Measurements from ENCODE around the gene ITGA2. TPM values are rescaled to one million over a fixed set of nuclear protein-coding genes. Genes with fewer than 3 reads are reported as not detected.
A peak's percentile ranks its signal among the peaks of the same experiment; 100 is the strongest.

ITGA2 gene
- total RNA-seq, 1 experiment from 2014 or later: 36.6 TPM

GRCh38 chr5:53035868-53036381 lies 46.8 kb downstream of the ITGA2 start:
- Histone ChIP-seq H3K4me1 (ENCODE audit: control insufficient read depth in 1 of 2, insufficient read depth in 2 of 2, low read length in 2 of 2) (peaks cover 52 to 76% of the 10 kb centered on the region in 2 experiments), H2AFZ (ENCODE audit: low read depth, low read length, poor library complexity, severe bottlenecking) (no peak overlapping the region), H3K79me2 (ENCODE audit: insufficient read depth, low read length) (no peaks in the 10 kb centered on the region; the same call in 1 of the 2 replicates), H3K9me2 (ENCODE audit: insufficient read depth) (no peaks in the 10 kb centered on the region), H3K36me3 (ENCODE audit: control insufficient read depth in 1 of 2, insufficient read depth in 2 of 2, low read length in 2 of 2) (no peaks in the 10 kb centered on the region), H3K9me3 (ENCODE audit: control insufficient read depth in 1 of 2, insufficient read depth in 1 of 2, low read depth in 1 of 2, low read length in 2 of 2) (no peaks in the 10 kb centered on the region), H3K27me3 (ENCODE audit: insufficient read depth, low read length) (no peaks in the 10 kb centered on the region), H4K20me1 (ENCODE audit: insufficient read depth) (no peaks in the 10 kb centered on the region), H3K4me2 (ENCODE audit: low read length) (0 out of 2 replicates have a peak overlapping the region, but pooled peaks have one; percentile 0), H3K9ac (ENCODE audit: low read length) (no peak overlapping the region), H3K4me3 (replicated peaks in 1 of 2; ENCODE audit: low read depth in 1 of 2, low read length in 2 of 2) (no peak overlapping the region), H3K27ac (ENCODE audit: low read depth, low read length) (no peak overlapping the region)
- TF ChIP-seq MAX (IDR thresholded peaks at IDR 0.05) (no peak), RAD21 (IDR thresholded peaks at IDR 0.05; ENCODE audit: low read depth) (0 out of 2 replicates have a peak, but pooled peaks have one; percentile 23), CTCF (IDR thresholded peaks at IDR 0.05 in 2 of 3, conservative IDR thresholded peaks at IDR 0.05 in 1 of 3; ENCODE audit: borderline replicate concordance in 1 of 3, insufficient read depth in 1 of 3, low read depth in 2 of 3, low read length in 2 of 3) (peak; percentile 14 to 74 (median 61); a peak in 5 of 6 replicates)
- DNase-seq (ENCODE audit: low read depth, low spot score) (no peak), ATAC-seq (peak; percentile 70)
- RAD21 ChIA-PET (ENCODE audit: low non-redundant PET in 1 of 2, low total read pairs in 2 of 2, uncharacterized antibody in 2 of 2, unreplicated experiment in 2 of 2): interaction anchor here in 1 of 2 experiments (1.2 kb wide), 1 partner anchor 88 kb away, joined by 5 read pairs; no protein-coding TSS in a partner anchor
- POLR2A ChIA-PET: interaction anchor here (1.2 to 1.4 kb wide), 2 partner anchors 48 to 87 kb away, joined by 3 to 5 read pairs; no protein-coding TSS in a partner anchor
- intact Hi-C loops (cut with micrococcal nuclease): loop anchor here (2.0 to 5.0 kb wide), 2 partner anchors 47 to 89 kb away; partner anchors contain the start of gene ITGA2
- CTCF ChIA-PET: interaction anchor here (0.6 to 3.5 kb wide), 19 partner anchors 8 to 105 kb away, joined by 3 to 28 read pairs (median 5); no protein-coding TSS in a partner anchor
- BruUV-seq (replicated peaks): no TSS peak
